GM12891 (cell line): ENCODE results near the gene NFKBIA.

Source experiments
- DNase-seq: peaks from one replicate; pipeline ENCODE4 v3.0.0; 2011; ENCODE audit warnings: low spot score; ENCODE audit not compliant: insufficient read length
- FAIRE-seq: peaks from 2 replicates; lab custom pipeline; 2011; peaks lifted over from hg19 to GRCh38; lab: Jason Lieb, UNC
- PAX5 ChIP-seq: IDR thresholded peaks from 2 replicates; pipeline ENCODE4 v1.6.1; 2011; ENCODE audit warnings: low read length, moderate library complexity, mild to moderate bottlenecking; ENCODE audit not compliant: insufficient read depth, severe bottlenecking
- POLR2A ChIP-seq: IDR thresholded peaks from 2 replicates; pipeline ENCODE4 v1.6.1; 2011; ENCODE audit warnings: low read depth, low read length, control low read depth
- POLR2AphosphoS5 ChIP-seq: IDR thresholded peaks from 2 replicates; pipeline ENCODE4 v1.6.1; 2011; ENCODE audit warnings: low read depth, low read length, control low read depth
- POU2F2 ChIP-seq: IDR thresholded peaks from 2 replicates; pipeline ENCODE4 v1.6.1; 2011; ENCODE audit warnings: low read depth, mild to moderate bottlenecking, control low read depth, low read length, moderate library complexity
- SPI1 ChIP-seq: IDR thresholded peaks from 2 replicates; pipeline ENCODE4 v1.6.1; 2011; ENCODE audit warnings: low read depth, low read length, control low read depth
- TAF1 ChIP-seq: IDR thresholded peaks from 2 replicates; pipeline ENCODE4 v1.6.1; 2011; ENCODE audit warnings: low read depth, low read length, control low read depth

NFKBIA gene

DNA sequence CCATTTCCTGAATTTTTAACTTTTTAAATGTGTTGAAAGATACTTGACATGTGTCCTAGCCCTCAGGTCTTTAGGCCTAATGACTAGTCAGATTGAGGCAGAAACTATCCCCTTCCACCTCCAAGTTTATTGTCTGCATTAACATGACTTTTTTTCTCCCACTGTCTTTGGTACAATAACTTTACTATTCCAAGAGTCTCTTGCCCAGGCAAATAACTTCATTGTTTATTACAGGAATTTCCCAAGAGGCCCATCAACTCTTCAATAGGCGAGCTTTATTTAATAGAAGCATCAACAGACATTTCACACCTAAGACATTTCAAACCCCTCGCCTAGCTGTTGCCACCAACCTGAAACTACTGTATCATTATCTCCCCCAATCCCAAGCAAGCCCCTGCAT, 10.7 kb downstream of the NFKBIA start:
- FAIRE-seq, result no peak
- TF ChIP-seq POLR2AphosphoS5 (no peak), POLR2A (no peak), SPI1 (no peak), POU2F2 (no peak), TAF1 (no peak), PAX5 (no peak)
- DNase-seq, result no peak

DNA sequence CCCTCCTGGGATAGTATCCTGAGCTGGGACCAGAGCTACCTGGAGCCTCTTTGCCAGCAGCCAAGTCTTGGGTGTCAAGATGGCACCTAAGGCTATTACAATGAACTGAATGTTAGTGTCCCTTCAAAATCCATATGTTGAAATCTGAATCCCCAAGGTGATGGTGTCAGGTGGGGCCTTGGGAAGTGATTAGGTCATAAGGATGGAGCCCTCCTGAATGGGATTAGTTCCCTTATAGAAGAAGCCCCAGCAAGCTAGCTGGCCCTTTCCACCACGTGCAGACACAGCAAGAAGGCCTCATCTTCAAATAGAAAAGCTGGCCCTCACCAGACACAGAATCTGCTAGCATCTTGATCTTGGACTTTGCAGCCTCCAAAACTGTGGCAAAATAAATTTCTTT, 12.4 kb downstream of the NFKBIA start:
- DNase-seq (no peak), FAIRE-seq (no peak)
- TF ChIP-seq SPI1, result no peak
- TF ChIP-seq POLR2A, result no peak
- TF ChIP-seq POLR2AphosphoS5, result no peak
- TF ChIP-seq TAF1, result no peak
- TF ChIP-seq PAX5, result no peak
- no peak for TF ChIP-seq POU2F2

DNA sequence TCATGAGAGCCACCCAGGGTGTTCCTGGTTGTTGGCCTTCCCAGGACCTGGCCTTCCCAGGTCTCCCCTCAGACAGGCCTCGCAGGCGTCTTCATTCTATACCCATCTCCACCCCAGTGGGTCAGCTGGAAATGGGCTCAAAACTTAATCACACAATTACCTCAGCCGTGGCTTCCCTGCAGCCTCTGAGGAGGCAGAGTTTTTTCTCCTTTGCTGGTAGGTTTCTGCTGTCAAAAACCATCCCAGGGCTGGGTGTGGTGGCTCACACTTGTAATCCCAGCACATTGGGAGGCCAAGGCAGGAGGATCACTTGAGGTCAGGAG, 13.2 kb downstream of the NFKBIA start:
- no peak for DNase-seq
- no peak for TF ChIP-seq PAX5
- no peak for TF ChIP-seq TAF1
- no peak for TF ChIP-seq POLR2A
- no peak for TF ChIP-seq SPI1
- TF ChIP-seq POU2F2, result no peak
- TF ChIP-seq POLR2AphosphoS5, result no peak
- FAIRE-seq, result no peak

DNA sequence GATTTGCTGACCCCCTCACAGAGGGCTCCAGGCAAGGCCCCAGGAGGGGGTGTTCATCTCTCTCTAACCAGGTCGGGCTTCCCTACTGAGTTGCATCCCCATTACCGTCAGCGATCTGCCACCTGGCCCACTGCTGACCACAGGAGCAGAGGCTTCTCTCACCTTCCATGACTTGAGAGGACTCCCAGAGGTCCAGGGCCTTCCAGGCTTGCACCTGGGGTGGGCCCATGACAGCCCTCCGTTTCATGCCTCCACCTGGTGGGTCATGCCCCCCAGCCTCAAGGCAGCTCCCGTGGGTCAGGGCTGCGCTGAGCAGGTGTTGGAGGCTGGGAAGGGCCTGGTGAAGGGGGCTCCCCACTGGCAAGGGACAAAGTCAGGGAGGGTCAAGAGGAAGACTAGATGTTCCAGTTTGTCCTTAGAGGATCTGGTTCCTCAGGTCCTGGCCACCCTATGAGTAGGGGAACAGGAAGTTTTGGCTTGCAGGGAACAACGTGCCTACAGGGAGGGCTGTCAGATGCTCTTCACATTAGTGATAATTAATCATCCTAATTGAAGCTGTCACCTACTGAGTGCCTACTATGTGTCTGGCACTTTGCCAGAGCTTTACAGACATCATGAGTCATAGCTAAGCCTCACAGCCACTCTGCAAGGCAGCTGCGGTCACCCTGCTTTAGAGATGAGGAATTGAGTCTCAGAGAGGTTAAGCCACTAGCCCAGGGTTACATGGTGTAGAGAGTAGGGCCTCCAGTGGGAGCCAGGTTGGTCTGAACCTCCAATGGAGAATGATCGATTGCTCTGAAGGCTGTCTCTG, 13.8 kb downstream of the NFKBIA start:
- TF ChIP-seq PAX5, result no peak
- FAIRE-seq (no peak), DNase-seq (no peak)

DNA sequence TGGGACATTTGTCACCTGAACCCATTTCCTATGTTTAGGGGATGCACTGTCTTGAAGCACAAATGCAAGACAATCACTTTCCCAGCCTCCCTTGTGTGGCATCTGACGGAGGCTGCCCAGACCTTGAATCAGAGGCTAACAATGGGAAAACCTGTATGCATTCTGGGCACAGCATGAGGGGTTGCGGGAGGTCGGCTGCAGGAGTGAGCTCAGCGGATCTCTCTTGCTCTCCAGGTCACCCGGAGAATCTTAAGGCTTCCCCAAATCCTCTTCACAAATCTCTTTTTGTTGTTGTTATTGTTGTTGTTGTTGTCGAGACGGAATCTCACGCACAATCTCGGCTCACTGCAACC, 15.3 kb downstream of the NFKBIA start:
- DNase-seq (no peak), FAIRE-seq (no peak)
- TF ChIP-seq SPI1, result no peak
- no peak for TF ChIP-seq POLR2AphosphoS5
- no peak for TF ChIP-seq TAF1
- no peak for TF ChIP-seq POLR2A
- no peak for TF ChIP-seq POU2F2
- no peak for TF ChIP-seq PAX5

DNA sequence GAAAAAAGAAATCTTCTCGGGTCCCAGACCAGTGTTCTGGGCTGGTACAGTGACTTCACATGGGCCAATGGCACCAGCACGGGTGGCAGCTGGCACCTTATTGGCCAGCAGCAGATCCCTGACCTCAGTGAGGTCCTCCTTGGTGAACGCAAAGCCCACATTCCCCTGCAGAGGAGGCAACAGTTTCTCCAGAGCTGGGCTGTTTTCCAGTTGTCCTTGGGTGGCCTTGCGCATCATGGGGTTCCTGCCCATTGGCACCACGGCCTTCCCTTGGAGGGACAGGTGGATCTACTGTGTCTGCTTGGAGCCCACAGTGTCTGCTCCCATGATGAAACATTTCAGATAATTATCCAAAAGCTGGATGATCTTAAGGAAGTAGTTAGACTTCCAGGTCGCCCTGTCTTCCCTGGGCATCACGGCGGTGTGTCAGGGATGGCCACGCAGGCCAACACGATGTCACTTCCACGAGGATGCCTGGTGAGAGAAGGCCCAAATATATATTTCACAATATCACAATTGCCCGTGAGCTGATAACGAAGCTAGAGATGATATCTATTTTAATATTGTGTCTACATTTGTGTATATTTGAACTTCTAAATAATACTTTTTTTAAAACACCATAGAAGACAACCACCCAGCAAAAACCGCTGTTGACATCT, 15.8 kb downstream of the NFKBIA start:
- TF ChIP-seq POU2F2, result no peak
- no peak for TF ChIP-seq PAX5
- TF ChIP-seq POLR2AphosphoS5, result no peak
- FAIRE-seq, result no peak
- DNase-seq, result no peak

DNA sequence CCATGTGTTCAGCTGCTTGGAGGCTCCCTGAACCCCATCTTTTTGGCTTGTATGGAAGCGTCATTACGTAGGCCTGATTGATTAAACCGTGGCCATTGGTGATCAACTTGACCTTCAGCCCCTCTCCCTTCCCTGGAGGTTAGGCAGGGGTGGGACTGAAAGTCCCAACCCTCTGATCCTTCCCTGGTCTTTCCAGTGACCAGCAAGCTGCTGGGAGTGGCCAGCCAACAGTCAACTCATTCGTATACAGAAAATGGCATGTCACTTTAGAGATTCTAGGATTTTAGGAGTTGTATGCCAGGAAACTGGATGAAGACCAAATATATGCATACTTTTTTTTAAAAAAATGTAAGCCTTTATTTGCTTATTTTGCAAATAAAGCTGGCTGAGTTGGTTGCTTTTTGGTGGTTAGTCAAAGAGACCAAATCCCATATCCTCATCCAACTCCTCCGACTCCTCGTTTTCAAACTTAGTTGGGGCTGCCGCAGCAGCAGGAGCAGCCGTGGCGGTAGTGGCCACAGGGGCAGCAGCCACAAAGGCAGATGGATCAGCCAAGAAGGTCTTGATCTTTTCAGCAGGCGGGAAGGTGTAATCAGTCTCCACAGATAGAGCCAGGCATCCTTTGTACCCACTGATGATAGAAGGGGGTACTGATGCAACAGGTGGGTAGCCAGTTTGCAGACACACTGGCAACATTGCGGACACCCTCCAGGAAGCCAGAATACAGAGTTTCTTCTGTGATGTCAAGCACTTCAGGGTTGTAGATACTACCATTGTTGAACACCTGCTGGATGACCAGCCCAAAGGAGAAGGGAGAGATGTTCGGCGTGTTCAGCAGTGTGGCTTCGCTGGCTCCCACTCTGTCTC, 16.6 kb downstream of the NFKBIA start:
- DNase-seq (no peak), FAIRE-seq (no peak)
- TF ChIP-seq POU2F2 (no peak), POLR2A (no peak), PAX5 (no peak), POLR2AphosphoS5 (no peak), SPI1 (no peak), TAF1 (no peak)

DNA sequence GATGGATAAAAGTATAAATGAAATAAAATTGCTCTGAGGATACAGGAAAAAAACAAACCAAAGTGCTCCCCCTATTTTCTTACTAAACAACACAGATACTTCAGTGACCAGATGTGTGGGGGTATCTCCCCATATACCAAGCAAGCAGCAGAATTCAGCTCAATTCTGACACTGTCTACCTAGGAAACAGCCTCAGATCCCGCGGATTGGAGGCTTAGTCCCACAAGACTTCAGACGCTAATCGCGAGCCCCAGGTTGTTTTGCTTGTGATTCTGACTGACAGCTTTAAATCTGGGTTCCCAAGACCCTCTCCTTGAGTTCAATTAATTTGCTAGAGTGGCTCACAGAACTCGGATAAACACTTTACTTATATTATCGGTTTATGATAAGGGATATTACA, 17.3 kb downstream of the NFKBIA start:
- TF ChIP-seq POLR2AphosphoS5, result no peak
- no peak for TF ChIP-seq POU2F2
- TF ChIP-seq POLR2A, result no peak
- TF ChIP-seq SPI1, result no peak
- TF ChIP-seq TAF1, result no peak
- no peak for DNase-seq
- FAIRE-seq, result no peak

DNA sequence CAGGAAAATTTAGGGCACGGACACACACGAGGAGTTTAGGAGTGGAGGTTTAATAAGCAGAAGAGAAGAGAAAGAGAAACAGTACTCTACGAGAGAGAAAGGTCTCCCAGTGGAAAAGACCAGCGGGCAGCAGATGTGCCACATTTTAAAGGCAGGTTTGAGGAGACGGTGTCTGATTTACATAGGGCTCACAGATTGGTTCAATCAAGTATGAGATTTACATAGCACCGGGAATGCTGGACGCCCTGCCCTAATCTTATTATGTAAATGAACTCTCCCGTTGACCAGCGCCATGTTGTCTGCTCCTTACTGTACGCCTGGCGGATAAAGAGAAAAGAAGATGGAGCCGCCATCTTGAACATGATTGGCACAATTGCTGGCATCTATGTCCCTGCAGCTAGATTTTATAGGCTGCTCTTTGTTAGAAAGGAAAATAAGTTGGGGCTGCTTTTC, 17.9 kb downstream of the NFKBIA start:
- DNase-seq (no peak), FAIRE-seq (no peak)
- no peak for TF ChIP-seq POLR2A
